Measurements from ENCODE around the gene SYNE2. TPM values are rescaled to one million over a fixed set of nuclear protein-coding genes. Genes with fewer than 3 reads are reported as not detected.

SYNE2 gene
- total RNA-seq, 1 donor from 2014 or later: 168 TPM

DNA sequence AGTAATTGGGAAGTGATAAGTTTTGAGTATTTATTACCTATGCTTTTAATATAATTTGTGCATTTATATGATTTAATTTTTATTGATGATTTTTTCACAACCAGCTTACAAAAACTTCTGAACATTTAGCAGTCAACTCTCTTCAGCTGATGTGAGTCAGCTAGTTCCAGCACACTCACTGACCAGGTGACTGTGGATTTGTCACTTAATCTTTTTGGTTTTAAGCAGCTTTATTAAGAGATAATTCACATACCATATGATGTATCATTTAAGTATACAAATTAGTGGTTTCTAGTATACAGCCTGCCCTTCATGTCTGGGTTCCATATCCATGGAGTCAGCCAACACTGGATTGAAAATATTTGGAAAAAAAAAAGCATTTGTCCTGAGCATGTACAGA lies 103.5 kb downstream of the SYNE2 start:
- intact Hi-C loops (cut with micrococcal nuclease): no loop called here

DNA sequence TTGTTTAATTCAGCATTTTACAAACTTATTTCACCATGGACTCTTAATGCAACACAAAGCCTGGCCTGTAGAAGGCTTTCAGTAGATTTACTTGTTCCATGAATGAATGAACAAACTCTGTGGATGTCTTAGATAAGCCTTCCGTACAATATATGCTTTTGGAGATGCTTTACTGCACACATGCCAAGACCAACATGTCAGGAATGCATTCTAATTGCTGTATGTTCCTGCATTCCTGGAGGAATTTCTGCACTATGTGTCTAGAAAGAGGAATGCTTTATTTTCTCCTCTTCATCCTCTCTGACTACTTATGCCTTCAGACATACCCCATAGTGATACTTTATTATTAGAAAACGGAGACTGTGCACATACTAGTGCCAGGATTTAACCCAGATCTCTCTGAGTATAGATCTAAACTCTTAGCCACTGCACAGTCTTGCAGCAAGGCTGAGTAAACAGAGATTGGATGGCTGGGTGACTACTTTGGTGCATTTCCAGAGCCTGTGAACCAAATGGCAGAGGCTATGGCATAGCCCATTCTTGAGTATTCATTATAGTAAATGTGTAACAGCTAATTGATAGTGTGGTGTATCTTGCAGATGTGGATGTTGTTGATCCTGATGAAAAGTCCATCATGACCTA lies 108.2 kb downstream of the SYNE2 start:
- intact Hi-C loops (cut with micrococcal nuclease): no loop called here

DNA sequence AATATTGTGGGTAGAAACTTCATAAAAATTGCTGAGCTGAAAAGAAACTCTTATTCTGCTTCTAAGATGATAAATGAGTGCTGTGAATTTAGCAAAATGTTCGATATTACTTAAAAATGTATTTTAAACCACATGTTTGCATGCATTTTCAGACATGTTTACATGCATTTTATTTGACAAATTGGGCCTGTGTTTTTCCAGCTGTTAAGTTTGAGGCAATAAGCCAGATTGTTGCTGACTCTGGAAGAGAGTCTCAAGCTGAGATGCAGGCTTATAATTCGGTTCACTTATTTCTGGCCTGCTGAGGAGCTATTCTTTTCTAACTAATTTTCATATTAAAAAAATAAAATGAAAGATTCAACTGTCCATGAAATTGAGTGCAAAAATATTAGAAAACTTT lies 110.1 kb downstream of the SYNE2 start:
- intact Hi-C loops (cut with micrococcal nuclease): no loop called here

DNA sequence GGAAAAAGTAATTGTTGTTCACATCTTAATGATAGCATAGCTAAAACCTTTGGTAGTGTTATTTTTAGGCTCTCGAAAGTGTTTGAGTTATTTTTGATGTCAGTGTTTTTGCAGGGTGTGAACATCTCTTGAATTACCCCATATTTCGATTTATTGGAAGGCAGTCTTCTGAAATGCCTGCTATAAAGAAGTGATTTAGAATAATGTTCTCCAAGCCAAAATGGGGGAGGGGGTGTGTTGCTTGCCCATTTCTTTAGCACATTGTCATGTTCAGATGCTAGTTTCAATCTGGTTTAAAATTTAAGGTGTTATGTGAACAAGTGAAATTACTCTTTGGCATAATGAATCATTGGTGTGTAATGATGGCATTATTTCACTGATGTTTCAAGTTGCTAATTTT lies 110.6 kb downstream of the SYNE2 start:
- intact Hi-C loops (cut with micrococcal nuclease): no loop called here

DNA sequence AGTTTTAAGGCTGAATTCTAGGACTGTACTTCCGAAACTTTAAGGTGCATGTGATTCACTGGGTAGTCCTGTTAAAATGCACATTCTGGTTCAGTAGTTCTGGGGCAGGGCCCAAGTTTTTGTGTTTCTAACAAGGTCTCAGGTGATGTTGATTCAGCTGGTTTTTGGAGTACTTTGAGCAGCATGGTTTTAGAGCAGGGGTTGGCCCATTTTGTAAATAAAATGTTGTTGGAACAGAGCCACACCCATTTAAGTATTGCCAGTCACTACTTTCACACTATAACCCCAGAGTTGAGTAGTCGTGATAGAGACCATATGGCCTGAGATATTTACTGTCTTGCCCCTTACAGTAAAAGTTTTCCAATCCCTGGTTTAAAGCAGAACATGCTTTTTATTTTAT lies 111.3 kb downstream of the SYNE2 start:
- intact Hi-C loops (cut with micrococcal nuclease): no loop called here

DNA sequence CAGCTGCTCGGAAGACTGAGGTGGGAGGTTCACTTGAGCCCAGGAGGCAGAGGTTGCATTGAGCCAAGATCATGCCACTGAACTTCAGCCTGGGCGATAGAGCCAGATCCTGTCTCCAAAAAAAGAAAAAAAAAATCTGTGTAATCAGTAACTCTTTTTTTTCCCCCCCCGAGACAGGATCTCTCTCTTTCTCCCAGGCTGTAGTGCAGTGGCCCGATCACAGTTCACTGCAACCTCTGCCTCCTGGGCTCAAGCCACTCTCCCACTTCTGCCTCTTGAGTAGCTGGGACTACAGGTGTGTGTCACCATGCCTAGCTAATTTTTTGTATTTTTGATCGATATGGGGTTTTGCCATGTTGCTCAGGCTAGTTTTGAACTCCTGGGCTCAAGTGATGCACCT lies 113.6 kb downstream of the SYNE2 start:
- intact Hi-C loops (cut with micrococcal nuclease): no loop called here

DNA sequence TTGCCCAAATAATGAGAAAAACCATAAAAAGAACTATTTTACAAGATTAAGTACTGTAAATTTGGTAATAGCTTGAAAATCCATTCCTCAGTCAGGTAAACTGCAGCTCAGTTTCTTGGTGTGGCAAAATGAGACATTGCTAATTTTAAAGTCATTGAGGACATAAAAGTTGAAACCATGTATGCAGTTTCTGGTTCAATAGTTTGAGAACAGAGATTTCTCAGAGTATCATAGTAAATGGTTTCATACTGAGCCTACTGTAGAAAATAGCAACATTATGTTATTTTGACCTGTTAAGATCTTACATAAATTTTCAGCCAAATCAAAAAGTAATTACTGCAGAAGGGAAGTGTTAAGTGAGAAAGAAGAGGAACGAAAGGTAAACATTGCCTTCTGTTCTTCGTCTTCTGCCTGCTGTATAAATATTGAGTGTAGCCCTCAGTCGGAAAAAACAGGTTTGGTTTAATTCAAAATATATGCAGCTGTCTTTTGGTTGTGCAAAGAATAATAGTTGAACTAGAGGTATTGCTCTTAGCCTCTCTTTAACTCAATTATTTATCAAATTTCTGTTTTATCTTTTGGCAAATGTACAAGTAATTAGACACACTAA lies 119.6 kb downstream of the SYNE2 start:
- intact Hi-C loops (cut with micrococcal nuclease): no loop called here

DNA sequence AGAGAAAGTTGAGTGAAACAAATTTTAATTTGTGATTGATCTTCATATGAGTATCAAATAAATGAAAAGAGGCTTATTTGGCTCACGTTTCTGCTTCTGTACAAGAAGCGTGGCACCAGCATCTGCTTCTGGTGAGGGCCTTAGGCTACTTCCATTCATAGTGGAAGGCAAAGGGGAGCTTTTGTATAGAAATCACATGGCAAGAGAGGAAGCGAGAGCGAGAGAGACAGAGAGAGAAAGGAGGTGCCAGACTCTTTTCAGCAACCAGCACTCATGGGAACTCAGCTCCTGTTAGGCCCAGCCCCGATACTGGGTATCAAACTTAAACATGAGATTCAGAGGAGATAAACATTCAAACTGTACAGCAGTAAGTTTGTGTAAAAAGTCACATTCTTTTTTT lies 121.4 kb downstream of the SYNE2 start:
- intact Hi-C loops (cut with micrococcal nuclease): no loop called here

DNA sequence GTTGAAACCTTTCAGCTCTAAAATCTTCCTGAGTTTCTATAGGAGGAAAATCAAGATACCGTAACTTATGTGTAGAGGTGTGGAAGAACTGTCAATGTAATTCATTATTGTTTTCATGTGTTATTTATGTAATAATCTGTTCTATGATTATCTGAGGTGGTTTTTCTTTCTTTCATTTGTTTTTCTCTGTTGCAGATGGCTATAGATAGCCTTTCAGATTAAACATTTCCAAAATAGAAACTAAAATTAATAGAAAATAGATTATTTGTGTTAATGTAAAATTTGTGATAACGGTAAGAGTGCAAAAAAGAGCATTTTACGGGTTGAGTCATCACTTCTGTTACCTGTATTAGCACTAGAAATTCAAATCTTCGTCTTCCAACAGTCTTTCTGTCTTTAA lies 128.8 kb downstream of the SYNE2 start:
- intact Hi-C loops (cut with micrococcal nuclease): no loop called here

DNA sequence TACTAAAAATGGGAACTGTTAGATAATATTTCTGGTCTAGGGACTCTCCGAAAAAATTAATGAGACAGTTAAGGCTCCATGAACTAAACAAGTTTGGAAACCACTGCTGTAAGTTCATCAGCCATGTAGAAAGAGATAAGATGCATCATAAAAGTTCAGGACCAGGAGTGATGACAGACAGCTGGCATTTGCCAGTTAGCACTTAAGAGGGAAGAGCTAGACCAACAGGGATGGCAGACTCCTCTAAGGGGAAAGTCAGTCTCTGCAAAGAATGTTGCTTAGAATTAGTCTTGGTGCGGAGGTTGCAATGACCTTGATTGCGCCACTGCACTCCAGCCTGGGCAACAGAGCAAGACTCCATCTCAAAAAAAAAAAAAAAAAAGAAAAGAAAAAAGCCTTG lies 129.4 kb downstream of the SYNE2 start:
- intact Hi-C loops (cut with micrococcal nuclease): no loop called here

DNA sequence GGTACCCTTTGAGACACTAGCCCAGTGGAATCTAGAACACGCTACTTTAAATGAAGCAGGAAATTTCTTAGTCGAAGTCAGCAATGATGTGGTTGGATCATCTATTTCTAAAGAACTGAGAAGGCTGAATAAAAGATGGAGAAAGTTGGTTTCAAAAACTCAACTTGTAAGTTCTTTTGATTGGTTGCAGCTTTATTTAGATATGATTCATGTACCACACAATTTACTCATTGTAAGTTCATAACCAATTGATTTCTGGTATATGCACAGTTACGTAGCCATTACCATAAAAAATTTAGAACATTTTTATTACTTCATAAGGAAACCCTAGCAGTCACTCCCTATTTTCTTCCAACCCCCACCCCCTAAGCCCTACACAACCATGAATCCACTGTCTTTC lies 129.8 kb downstream of the SYNE2 start:
- intact Hi-C loops (cut with micrococcal nuclease): no loop called here

DNA sequence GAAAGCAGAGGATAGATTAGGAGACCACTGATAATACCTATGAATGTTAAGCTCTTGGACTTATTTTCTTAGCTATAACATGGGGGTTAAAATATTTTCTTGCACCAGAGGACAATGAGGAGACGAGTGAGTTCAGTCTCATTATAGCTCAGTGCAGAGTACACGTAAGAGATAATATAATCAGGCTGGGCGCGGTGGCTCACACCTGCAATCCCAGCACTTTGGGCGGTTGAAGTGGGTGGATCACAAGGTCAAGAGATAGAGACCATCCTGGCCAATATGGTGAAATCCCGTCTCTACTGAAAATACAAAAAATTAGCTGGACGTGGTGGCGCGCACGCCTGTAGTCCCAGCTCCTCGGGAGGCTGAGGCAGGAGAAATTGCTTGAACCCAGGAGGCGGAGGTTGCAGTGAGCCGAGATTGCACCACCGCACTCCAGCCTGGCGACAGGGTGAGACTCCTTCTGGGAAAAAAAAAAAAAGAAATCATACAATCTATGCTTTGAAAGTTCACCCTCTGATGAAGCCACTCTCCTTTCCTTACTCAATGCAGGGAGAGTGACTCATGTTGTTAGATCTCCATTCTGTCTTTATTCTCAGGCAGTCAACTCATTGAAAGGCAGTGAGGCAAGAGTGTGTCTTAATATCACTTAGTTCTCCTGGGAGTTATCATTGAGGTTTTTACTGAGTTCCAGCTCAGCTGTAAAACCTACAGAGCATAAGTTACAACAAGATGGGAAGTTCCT lies 134.2 kb downstream of the SYNE2 start:
- intact Hi-C loops (cut with micrococcal nuclease): no loop called here

DNA sequence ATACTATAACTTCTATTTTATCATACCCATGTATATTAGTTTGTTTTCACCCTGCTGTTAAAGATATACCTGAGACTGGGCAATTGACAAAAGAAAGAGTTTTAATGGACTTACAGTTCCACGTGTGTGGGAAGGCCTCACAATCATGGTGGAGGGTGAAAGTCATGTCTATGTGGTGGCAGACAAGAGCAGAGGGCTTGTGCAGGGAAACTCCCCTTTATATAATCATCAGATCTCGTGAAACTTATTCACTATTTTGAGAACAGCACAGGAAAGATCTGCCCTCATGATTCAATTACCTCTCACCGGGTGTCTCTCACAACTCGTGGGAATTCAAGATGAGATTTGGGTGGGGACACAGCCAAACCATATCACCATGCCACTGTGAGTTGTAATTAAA lies 135.8 kb downstream of the SYNE2 start:
- intact Hi-C loops (cut with micrococcal nuclease): no loop called here

DNA sequence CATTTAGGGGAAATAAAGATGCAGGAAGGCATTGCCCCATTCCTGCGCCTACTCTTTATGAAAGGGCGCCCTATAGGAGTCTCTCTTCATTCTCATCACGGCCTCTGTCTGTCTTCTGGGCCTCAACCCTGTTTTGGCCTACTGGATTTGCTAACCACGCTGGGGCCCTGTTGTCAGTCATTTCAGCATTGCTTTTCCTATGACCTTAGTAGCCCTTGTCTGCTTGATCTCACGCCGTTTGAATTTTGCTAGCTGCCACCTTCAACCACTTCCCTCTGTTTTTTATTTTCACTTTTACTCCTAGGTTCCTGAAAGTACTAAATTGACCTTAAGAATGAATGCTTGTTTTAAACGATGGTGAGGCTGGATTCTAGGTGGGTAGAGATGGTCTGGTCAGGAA lies 139.0 kb downstream of the SYNE2 start:
- intact Hi-C loops (cut with micrococcal nuclease): no loop called here

DNA sequence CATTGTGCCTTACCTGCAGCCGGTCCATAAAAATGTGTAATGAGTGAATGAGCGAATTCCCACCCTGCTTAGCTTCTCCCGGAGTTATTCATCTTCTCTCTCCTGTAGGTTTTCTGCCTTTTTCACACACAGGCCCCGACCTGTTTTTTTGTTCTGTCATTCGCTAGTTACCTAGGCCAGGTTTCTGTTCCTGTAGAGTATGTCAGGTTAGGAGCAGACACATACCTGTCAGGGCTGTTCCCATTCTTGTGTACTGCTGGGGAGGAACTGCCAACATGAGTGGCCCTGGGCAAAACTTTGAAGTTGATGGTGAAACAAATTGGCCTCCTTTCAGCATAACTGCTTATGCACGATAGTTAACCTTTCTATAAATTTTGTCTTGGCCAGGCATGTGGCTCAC lies 140.1 kb downstream of the SYNE2 start:
- intact Hi-C loops (cut with micrococcal nuclease): no loop called here

DNA sequence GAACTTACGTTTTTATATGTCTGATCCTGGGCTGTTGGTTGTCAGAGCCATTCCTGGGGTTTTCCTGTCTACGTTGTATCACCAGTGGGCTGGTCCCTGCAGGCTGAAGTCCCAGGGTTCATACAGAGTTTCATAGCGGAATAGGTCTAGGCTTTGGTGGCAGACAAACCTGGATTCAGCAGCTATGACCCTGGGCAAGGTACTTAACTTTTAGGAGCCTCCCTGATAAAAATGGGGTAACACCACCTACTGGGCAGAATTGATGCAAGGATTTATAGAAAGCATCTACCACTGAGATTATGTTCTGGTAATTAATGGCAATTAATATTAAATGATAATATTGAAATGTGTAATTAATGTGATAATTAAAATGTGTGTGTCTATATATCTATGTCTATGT lies 141.2 kb downstream of the SYNE2 start:
- intact Hi-C loops (cut with micrococcal nuclease): loop anchor here (1.0 kb wide), 1 partner anchor 195 kb away; no protein-coding TSS in a partner anchor

DNA sequence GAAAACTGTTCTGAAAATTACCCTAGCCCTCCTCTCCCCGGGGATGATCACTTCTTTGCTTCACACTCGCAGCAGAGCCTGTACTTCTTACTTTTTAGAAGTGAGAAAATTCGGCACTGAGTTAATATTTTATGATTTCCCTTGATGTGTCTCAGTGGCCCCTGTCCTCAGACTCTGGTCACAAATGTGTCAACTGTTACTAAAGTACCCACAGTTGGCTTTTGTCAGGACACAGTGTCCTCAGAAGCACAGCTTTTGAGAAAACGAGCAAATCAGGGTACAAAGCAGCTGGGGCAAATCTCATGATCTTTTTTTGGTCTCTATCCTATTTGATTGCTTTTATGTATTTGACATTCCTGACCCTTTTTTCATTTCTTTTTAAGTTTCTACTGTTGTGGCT lies 142.5 kb downstream of the SYNE2 start:
- intact Hi-C loops (cut with micrococcal nuclease): no loop called here

DNA sequence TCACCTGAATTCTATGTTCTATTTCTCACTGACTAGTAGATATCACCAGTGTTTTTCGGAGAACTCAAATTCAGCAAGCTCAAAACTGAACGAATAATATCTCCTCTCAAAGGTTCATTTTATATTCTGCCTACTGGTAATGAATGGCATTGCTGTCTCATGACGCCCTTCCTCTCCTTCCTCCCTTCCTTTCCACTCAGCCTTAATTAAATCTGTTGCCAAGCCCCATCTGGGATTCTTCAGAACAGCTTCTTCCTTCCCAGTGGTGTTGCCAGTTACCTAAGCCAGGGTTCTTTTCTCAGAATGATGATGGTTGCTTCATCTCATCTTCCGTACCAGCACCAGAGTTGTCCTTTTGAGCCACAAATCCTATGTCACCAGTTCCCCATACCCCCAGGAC lies 143.2 kb downstream of the SYNE2 start:
- intact Hi-C loops (cut with micrococcal nuclease): no loop called here

DNA sequence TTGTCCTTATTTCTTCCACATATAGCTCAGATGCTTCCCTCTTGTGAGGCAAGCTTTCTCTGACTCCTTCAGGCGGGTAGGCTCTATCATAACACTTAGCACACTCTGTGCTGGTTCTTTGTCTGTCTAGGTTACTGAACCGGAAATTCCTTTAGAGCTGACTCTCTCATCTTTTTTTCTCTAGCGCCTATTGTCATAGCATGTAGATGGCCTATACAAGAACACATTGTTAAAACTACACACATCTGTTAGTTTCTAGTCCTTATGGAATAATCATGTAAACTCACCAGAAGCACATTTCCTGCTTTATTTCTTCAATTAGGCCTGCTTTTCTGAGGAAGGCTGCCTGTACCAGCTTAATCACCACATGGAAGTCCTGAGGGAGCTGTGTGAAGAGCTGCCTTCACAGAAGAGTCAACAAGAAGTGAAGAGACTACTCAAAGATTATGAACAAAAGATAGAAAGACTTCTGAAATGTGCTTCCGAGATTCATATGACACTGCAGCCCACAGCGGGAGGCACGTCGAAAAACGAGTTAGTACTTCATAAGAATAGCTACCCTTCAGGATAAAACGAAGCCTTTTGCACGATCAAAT lies 143.9 kb downstream of the SYNE2 start:
- intact Hi-C loops (cut with micrococcal nuclease): no loop called here

DNA sequence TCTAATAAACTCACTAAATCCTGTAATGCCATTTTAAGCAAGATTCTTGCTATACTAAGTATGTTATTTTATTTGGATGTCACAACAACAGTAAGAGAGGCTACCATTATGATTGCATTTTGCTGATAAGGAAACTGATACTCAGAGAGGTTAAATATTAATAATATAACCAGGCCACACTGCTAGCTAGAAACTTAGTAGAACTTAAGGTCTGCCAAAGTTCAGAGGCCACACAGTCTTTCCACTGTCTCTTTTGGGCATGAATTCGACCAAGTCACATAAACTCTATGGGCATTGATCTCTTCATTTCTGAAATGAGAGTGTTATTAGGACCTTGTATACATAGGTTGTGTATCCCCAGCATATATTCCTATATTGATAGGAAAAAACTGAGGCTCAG lies 147.9 kb downstream of the SYNE2 start:
- intact Hi-C loops (cut with micrococcal nuclease): no loop called here

DNA sequence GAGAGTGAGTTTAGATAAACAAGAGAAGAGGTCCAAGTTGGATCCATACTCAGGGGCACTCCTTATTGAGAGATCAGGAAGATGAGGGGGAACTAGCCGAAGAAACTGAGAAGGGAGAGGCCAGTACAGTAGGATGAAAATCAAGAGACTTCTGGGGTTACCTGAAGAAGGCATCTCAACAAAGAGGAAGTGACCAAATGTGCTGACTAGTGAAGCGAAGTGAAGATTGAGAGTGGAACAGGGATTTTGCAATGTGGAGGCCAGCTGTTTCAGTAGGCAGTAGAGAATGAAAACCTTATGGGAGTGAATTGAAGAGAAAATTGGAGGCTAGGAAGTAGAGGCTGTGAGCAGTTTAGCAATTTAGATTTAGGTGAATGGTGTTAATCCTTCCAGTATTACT lies 153.0 kb downstream of the SYNE2 start:
- intact Hi-C loops (cut with micrococcal nuclease): no loop called here

DNA sequence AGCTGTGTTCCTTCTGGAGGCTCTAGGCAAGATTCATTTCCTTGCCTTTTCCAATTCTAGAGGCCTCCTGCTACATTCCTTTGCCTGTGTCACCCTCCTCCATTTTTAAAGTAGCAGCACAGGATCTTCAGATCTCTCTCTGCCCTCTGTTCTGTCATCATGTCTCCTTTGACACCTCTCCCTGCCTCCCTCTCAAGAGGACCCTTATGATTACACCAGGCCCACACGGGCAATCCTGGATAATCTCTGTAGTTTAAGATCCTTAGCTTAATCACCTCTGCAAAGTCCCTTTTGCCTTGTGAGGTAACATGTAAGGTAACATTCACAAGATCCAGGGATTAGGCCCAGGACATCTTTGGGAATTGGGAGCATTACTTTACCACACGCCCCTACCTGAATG lies 155.2 kb downstream of the SYNE2 start:
- intact Hi-C loops (cut with micrococcal nuclease): no loop called here

All from T-helper 1 cell treated with Interleukin-12 subunit alpha and Interleukin-12 subunit beta and Interleukin-4 antibody, amounts not matched to agents 30 ng/mL and 1 ng/mL, for 36 hours (primary cell).